22Rv1 (cell line): ENCODE measurements around the gene KICS2.

Experiments used
- CTCF ChIP-seq: fragments of 450-650 bp; IDR thresholded peaks from 2 replicates; pipeline ENCODE4 v1.5.1; 2017; ENCODE audit warnings: mild to moderate bottlenecking
- ZFX ChIP-seq: fragments of 450-650 bp; IDR thresholded peaks from 2 replicates; pipeline ENCODE4 v1.6.1; 2017; ENCODE audit warnings: antibody characterized with exemption, borderline replicate concordance

DNA sequence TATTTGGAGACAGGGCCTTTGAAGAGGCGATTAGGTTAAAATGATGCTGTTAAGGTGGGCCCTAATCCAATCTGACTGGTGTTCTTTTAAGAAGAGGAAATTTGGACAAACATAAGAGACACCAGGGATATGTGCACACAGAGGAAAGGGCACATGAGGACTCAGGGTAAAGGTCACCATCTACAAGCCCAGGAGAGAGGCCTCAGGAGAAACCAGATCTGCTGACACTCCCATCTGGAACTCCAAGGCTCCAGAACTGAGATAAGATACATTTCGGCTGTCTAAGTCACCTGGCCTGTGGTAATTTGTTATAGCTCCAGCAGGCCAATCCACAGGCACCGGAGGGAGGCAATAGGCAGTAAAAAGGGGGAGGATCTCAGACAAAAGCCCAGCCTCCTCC, 48.6 kb downstream of the KICS2 start:
- no peak for TF ChIP-seq CTCF
- no peak for TF ChIP-seq ZFX
